Measurements from ENCODE around the gene FHIT.

GRCh38 chr3:59908701-59909100 lies 1342.6 kb downstream of the FHIT start:
- TF ChIP-seq, protein P1, sequence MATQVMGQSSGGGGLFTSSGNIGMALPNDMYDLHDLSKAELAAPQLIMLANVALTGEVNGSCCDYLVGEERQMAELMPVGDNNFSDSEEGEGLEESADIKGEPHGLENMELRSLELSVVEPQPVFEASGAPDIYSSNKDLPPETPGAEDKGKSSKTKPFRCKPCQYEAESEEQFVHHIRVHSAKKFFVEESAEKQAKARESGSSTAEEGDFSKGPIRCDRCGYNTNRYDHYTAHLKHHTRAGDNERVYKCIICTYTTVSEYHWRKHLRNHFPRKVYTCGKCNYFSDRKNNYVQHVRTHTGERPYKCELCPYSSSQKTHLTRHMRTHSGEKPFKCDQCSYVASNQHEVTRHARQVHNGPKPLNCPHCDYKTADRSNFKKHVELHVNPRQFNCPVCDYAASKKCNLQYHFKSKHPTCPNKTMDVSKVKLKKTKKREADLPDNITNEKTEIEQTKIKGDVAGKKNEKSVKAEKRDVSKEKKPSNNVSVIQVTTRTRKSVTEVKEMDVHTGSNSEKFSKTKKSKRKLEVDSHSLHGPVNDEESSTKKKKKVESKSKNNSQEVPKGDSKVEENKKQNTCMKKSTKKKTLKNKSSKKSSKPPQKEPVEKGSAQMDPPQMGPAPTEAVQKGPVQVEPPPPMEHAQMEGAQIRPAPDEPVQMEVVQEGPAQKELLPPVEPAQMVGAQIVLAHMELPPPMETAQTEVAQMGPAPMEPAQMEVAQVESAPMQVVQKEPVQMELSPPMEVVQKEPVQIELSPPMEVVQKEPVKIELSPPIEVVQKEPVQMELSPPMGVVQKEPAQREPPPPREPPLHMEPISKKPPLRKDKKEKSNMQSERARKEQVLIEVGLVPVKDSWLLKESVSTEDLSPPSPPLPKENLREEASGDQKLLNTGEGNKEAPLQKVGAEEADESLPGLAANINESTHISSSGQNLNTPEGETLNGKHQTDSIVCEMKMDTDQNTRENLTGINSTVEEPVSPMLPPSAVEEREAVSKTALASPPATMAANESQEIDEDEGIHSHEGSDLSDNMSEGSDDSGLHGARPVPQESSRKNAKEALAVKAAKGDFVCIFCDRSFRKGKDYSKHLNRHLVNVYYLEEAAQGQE (IDR thresholded peaks at IDR 0.05; ENCODE audit: insufficient read depth in 1 of 2, low read depth in 2 of 2, low read length in 2 of 2): no peak
- TF ChIP-seq POLR2AphosphoS5 (IDR thresholded peaks at IDR 0.05; ENCODE audit: low read depth, low read length): no peak
- TF ChIP-seq TAF1 (IDR thresholded peaks at IDR 0.05; ENCODE audit: borderline replicate concordance, insufficient read depth, low read length): no peak
- TF ChIP-seq SIN3A (IDR thresholded peaks at IDR 0.05; ENCODE audit: borderline replicate concordance, insufficient read depth, low read length): no peak
